Sigmoid colon (tissue), 7 donors: ENCODE results near the gene ZNF687. TPM values are rescaled to one million over a fixed set of nuclear protein-coding genes. Genes with fewer than 3 reads are reported as not detected.
A peak's percentile ranks its signal among the peaks of the same experiment; 100 is the strongest.

Source experiments
- DNase-seq: peaks from one replicate; pipeline ENCODE4 v3.0.0-alpha.2; 2019
- H3K27ac ChIP-seq, 4 donors: fragments of 200-600 bp; sonication (generic); one replicate each; pipeline ENCODE4 v1.5.1; 2016 to 2019; ENCODE audit warnings: mild to moderate bottlenecking in 1 of 4
- H3K27me3 ChIP-seq, 3 donors: fragments of 200-600 bp; sonication (generic); one replicate each; pipeline ENCODE4 v1.5.1; 2019; ENCODE audit warnings: mild to moderate bottlenecking in 1 of 3
- H3K36me3 ChIP-seq, 4 donors: fragments of 200-600 bp; sonication (generic); one replicate each; pipeline ENCODE4 v1.5.1; 2016 to 2019
- H3K4me1 ChIP-seq, 4 donors: fragments of 200-600 bp; sonication (generic); one replicate each; pipeline ENCODE4 v1.5.1; 2017 to 2019
- H3K4me3 ChIP-seq, 4 donors: fragments of 200-600 bp; sonication (generic); one replicate each; pipeline ENCODE4 v1.5.1; 2017 to 2019; ENCODE audit warnings: mild to moderate bottlenecking in 2 of 4, moderate library complexity in 1 of 4
- H3K9me3 ChIP-seq, 4 donors: fragments of 200-600 bp in 3 of 4; sonication (generic) in 3 of 4; one replicate each; pipeline versions ENCODE4 v1.5.1 to v1.6.1; 2013 to 2019
- EP300 ChIP-seq, 4 donors: sonication (generic); formaldehyde crosslinking; IDR thresholded peaks; one replicate each; pipeline ENCODE4 v1.6.1; 2017; ENCODE audit warnings: antibody characterized with exemption in 4 of 4
- POLR2A ChIP-seq, 2 donors: fragments of 450-650 bp; IDR thresholded peaks; one replicate each; pipeline ENCODE4 v1.6.1; 2016; ENCODE audit warnings: antibody characterized with exemption in 2 of 2, mild to moderate bottlenecking in 2 of 2, moderate library complexity in 2 of 2
- POLR2AphosphoS5 ChIP-seq, 4 donors: sonication (generic); formaldehyde crosslinking; IDR thresholded peaks; one replicate each; pipeline ENCODE4 v1.6.1; 2017; ENCODE audit warnings: antibody characterized with exemption in 4 of 4
- WGBS, 2 donors: extraction: QIAGEN DNeasy Blood & Tissue Kit; methylation state at CpG; one replicate each; pipeline ENCODE4 v1.1.7; 2013; 5-methylcytosine and 5-hydroxymethylcytosine counted together
- intact Hi-C: fragments of 100-400 bp; cut with DNase I; formaldehyde crosslinking; loops from one replicate; pipeline ENCODE4 v1.15.1; 2023
- polyA plus RNA-seq, 3 donors: library from polyadenylated mRNA; stranded (reverse); fragments of 200-250 nt; gene quantifications; one replicate each; pipeline ENCODE4 v1.2.3, GENCODE V29; 2013
- total RNA-seq, 4 donors: library from RNA; depleted of rRNA; stranded (reverse); fragments of >200 nt; gene quantifications; one replicate each; pipeline ENCODE4 v1.1.0, GENCODE V29; 2016
- TF ChIP-seq, protein P1 (sequence below), 4 experiments: fragments of 450-650 bp in 3 of 4; fragments of 200-600 bp in 1 of 4; IDR thresholded peaks; one replicate each; pipeline ENCODE4 v1.5.1; 2016 to 2019; ENCODE audit warnings: antibody characterized with exemption in 4 of 4, mild to moderate bottlenecking in 3 of 4, moderate library complexity in 2 of 4
- donor health status: healthy with polysubstance abuse.
- donor health status: Bipolar disorder and iron deficiency.
- donor health status: healthy.

The ZNF687 gene, protein sequence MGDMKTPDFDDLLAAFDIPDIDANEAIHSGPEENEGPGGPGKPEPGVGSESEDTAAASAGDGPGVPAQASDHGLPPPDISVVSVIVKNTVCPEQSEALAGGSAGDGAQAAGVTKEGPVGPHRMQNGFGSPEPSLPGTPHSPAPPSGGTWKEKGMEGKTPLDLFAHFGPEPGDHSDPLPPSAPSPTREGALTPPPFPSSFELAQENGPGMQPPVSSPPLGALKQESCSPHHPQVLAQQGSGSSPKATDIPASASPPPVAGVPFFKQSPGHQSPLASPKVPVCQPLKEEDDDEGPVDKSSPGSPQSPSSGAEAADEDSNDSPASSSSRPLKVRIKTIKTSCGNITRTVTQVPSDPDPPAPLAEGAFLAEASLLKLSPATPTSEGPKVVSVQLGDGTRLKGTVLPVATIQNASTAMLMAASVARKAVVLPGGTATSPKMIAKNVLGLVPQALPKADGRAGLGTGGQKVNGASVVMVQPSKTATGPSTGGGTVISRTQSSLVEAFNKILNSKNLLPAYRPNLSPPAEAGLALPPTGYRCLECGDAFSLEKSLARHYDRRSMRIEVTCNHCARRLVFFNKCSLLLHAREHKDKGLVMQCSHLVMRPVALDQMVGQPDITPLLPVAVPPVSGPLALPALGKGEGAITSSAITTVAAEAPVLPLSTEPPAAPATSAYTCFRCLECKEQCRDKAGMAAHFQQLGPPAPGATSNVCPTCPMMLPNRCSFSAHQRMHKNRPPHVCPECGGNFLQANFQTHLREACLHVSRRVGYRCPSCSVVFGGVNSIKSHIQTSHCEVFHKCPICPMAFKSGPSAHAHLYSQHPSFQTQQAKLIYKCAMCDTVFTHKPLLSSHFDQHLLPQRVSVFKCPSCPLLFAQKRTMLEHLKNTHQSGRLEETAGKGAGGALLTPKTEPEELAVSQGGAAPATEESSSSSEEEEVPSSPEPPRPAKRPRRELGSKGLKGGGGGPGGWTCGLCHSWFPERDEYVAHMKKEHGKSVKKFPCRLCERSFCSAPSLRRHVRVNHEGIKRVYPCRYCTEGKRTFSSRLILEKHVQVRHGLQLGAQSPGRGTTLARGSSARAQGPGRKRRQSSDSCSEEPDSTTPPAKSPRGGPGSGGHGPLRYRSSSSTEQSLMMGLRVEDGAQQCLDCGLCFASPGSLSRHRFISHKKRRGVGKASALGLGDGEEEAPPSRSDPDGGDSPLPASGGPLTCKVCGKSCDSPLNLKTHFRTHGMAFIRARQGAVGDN
- 10 to 100 TPM; 17.6 to 24.2 (median 18.3) TPM for total RNA-seq
- 10 to 100 TPM in 2 of 3 donors, 1 to 10 TPM in 1; 6.6 to 16.6 (median 10.4) TPM for polyA plus RNA-seq

GRCh38 chr1:151281969-151282882 lies at the start of gene ZNF687:
ZNF687 (plus strand) TSS chr1:151282299; CDS start chr1:151286292, 3,993 bp downstream.
- H3K27me3 ChIP-seq, result no peaks in the 10 kb centered on the region
- H3K27ac ChIP-seq, result peak within 1 kb of the TSS; percentile 97 to 99 (median 98)
- intact Hi-C loops, result loop anchor here (5.0 kb wide), 4 partner anchors 45 to 175 kb away; partner anchors contain the start of genes PI4KB, POGZ, PSMB4 and RFX5
- H3K36me3 ChIP-seq, result peaks cover 10 to 24% (median 15%) of the 10 kb centered on the region in 4 donors
- H3K4me3 ChIP-seq, result peak within 1 kb of the TSS; percentile 73 to 84 (median 80)
- DNase-seq, result peak; percentile 100
- H3K4me1 ChIP-seq, result peaks cover 2 to 22% (median 21%) of the 10 kb centered on the region in 4 donors
- no peaks in the 10 kb centered on the region for H3K9me3 ChIP-seq
- TF ChIP-seq EP300 (IDR thresholded peaks at IDR 0.05) (no peak), POLR2A (IDR thresholded peaks at IDR 0.05) (peak; percentile 60 to 86), POLR2AphosphoS5 (IDR thresholded peaks at IDR 0.05) (peak; percentile 71 to 91 (median 84))
- TF ChIP-seq, protein P1, sequence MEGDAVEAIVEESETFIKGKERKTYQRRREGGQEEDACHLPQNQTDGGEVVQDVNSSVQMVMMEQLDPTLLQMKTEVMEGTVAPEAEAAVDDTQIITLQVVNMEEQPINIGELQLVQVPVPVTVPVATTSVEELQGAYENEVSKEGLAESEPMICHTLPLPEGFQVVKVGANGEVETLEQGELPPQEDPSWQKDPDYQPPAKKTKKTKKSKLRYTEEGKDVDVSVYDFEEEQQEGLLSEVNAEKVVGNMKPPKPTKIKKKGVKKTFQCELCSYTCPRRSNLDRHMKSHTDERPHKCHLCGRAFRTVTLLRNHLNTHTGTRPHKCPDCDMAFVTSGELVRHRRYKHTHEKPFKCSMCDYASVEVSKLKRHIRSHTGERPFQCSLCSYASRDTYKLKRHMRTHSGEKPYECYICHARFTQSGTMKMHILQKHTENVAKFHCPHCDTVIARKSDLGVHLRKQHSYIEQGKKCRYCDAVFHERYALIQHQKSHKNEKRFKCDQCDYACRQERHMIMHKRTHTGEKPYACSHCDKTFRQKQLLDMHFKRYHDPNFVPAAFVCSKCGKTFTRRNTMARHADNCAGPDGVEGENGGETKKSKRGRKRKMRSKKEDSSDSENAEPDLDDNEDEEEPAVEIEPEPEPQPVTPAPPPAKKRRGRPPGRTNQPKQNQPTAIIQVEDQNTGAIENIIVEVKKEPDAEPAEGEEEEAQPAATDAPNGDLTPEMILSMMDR (IDR thresholded peaks at IDR 0.05), result no peak
- 0 to 1% methylated on average over 74 of the region's 74 CpGs for WGBS, 2 donors

DNA sequence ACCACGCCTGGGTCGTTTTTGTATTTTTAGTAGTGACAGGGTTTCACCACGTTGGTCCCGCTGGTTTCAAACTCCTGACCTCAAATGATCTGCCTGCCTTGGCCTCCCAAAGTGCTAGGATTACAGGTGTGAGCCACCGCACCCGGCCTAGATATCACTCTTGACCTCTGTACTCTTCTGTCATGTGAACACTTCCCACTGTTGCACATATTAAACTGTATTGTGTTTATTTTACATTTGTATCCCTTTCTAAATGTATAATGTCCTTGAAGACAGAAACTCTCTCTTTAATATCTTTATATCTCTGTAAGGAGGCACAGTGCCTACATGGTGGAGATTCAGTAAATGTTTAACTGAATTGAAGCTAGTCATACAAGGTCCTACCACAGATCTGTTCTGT lies 46.9 kb upstream of the ZNF687 start:
- H3K27ac ChIP-seq, result no peak overlapping the region
- intact Hi-C loops, result no loop called here
- no peaks in the 10 kb centered on the region for H3K9me3 ChIP-seq
- no peak overlapping the region for H3K4me3 ChIP-seq
- TF ChIP-seq POLR2A (IDR thresholded peaks at IDR 0.05), result no peak
- 74 to 92% methylated on average over 6 of the region's 6 CpGs for WGBS, 2 donors
- H3K4me1 ChIP-seq, result peaks cover 0 to 7% (median 2%) of the 10 kb centered on the region in 4 donors
- peaks cover 43 to 100% (median 83%) of the 10 kb centered on the region in 4 donors for H3K36me3 ChIP-seq
- no peaks in the 10 kb centered on the region for H3K27me3 ChIP-seq
- DNase-seq, result no peak

DNA sequence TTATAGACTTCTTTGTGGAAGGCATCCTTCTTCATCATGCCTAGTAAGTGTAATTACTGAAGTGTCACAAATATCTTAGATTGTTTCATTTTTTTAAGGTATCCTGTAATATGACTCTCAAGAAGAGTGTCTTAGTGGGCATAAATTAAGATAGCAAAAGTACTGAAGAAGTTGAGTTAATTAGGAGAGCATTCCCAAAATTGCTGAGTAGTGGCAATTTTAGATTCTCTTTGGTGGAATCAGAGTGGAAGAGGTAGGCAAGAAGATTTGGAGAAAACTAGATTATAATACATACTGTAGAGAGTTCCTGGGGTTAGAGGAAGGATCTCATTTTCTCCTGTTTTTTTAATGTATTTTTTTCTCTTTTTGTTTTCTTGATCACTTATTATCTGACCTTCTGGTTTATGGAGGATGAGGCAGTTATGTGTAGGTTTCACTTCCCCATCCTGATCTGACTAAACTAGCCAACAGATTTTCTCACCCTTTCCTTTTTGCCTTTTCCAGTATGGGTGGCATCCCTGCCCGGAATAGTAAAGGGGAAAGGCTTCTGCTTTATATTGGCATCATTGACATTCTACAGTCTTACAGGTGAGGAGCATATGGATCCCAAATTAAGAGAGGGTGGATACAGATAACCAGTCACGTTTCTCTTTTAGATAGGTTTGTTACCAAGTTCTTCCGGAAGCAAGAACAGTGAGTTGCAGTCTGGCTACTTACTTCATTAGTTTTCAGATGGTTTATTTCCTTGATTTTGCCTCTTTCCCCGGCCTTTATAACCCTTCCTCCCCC lies 44.2 kb upstream of the ZNF687 start:
- no peak for DNase-seq
- Histone ChIP-seq H3K36me3 (peaks cover 38 to 100% (median 88%) of the 10 kb centered on the region in 4 donors), H3K4me3 (no peak overlapping the region), H3K4me1 (peaks cover 0 to 7% (median 3%) of the 10 kb centered on the region in 4 donors), H3K27ac (no peak overlapping the region), H3K27me3 (no peaks in the 10 kb centered on the region), H3K9me3 (no peaks in the 10 kb centered on the region)
- intact Hi-C loops, result no loop called here
- TF ChIP-seq POLR2A (IDR thresholded peaks at IDR 0.05), result no peak
- 87 to 89% methylated on average over 4 of the region's 4 CpGs for WGBS, 2 donors

DNA sequence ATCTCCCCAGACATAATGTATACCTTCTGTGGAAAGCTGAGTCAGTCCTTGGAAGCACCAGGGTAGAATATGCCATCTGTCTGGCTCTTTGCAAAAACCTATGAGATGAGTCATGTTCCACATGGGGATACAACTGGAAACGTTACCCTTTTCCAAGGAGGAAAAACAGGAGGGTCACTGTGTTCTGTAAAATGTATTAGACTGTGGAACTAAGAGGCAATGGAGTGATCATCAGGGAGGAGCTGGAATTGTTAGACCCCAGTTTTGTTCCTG lies 43.7 kb upstream of the ZNF687 start:
- intact Hi-C loops, result no loop called here

More for the DNA sequence above, 43.7 kb upstream of the ZNF687 start:
- H3K4me3 ChIP-seq, result no peak overlapping the region
- peaks cover 43 to 100% (median 89%) of the 10 kb centered on the region in 4 donors for H3K36me3 ChIP-seq
- H3K9me3 ChIP-seq, result no peaks in the 10 kb centered on the region
- H3K27me3 ChIP-seq, result no peaks in the 10 kb centered on the region
- H3K27ac ChIP-seq, result no peak overlapping the region
- DNase-seq, result no peak
- 74 to 76% methylated on average over 1 of the region's 1 CpG for WGBS, 2 donors
- TF ChIP-seq POLR2AphosphoS5 (IDR thresholded peaks at IDR 0.05) (no peak), POLR2A (IDR thresholded peaks at IDR 0.05) (no peak), EP300 (IDR thresholded peaks at IDR 0.05) (no peak)
- TF ChIP-seq, protein P1 (IDR thresholded peaks at IDR 0.05), result no peak
- H3K4me1 ChIP-seq, result peaks cover 0 to 7% (median 3%) of the 10 kb centered on the region in 4 donors
